DND-41 (cell line): ENCODE data around the gene NBEA.

Experiments used
- ATAC-seq: fragments of 200-7000 bp; cut with Tn5 transposase; 3 replicates; pipeline ENCODE4 v1.9.1; 2021; ENCODE audit warnings: low read depth; ENCODE audit not compliant: insufficient read depth
- DNase-seq: peaks from one replicate; pipeline ENCODE4 v3.0.0-alpha.2; 2020
- H2AFZ ChIP-seq: 2 replicates; pipeline ENCODE4 v1.6.0; 2012; ENCODE audit warnings: low read depth, low read length
- H3K27ac ChIP-seq: 2 replicates; pipeline ENCODE4 v1.5.1; 2012; ENCODE audit warnings: low read length, inconsistent platforms
- H3K27me3 ChIP-seq: fragments of 200-600 bp; sonication (generic); 2 replicates; pipeline ENCODE4 v1.6.0; 2012; ENCODE audit warnings: low read length, mild to moderate bottlenecking, inconsistent platforms; ENCODE audit not compliant: insufficient read depth, poor library complexity
- H3K36me3 ChIP-seq: 2 replicates; pipeline ENCODE4 v1.5.1; 2012; ENCODE audit warnings: low read length, inconsistent platforms; ENCODE audit not compliant: insufficient read depth
- H3K4me1 ChIP-seq: 2 replicates; pipeline ENCODE4 v1.5.1; 2012; ENCODE audit warnings: mild to moderate bottlenecking, low read length; ENCODE audit not compliant: insufficient read depth
- H3K4me2 ChIP-seq: 2 replicates; pipeline ENCODE4 v1.6.0; 2012; ENCODE audit warnings: mild to moderate bottlenecking, moderate library complexity, low read length, inconsistent platforms; ENCODE audit not compliant: insufficient read depth
- H3K4me3 ChIP-seq, 2 experiments: fragments of 200-600 bp in 1 of 2; shearing (Covaris generic) in 1 of 2; 2 replicates each; pipeline ENCODE4 v1.5.1; 2012 to 2016; ENCODE audit warnings: inconsistent platforms in 2 of 2, low read length in 2 of 2, mild to moderate bottlenecking in 2 of 2, low read depth in 1 of 2, moderate library complexity in 1 of 2
- H3K79me2 ChIP-seq: 2 replicates; pipeline ENCODE4 v1.6.0; 2012; ENCODE audit warnings: low read length, inconsistent platforms; ENCODE audit not compliant: insufficient read depth
- H3K9ac ChIP-seq: 2 replicates; pipeline ENCODE4 v1.6.0; 2012; ENCODE audit warnings: low read depth, mild to moderate bottlenecking, inconsistent platforms, low read length, moderate library complexity
- H3K9me3 ChIP-seq: 2 replicates; pipeline ENCODE4 v1.5.1; 2012; ENCODE audit warnings: low read length, moderate library complexity, mild to moderate bottlenecking, inconsistent platforms; ENCODE audit not compliant: insufficient read depth, severe bottlenecking
- H4K20me1 ChIP-seq: 2 replicates; pipeline ENCODE4 v1.6.0; 2012; ENCODE audit warnings: low read length; ENCODE audit not compliant: insufficient read depth
- CTCF ChIP-seq: IDR thresholded peaks from 2 replicates; pipeline ENCODE4 v1.5.1; 2012; ENCODE audit warnings: borderline replicate concordance, low read length, moderate library complexity, mild to moderate bottlenecking; ENCODE audit not compliant: poor library complexity, severe bottlenecking; ENCODE audit errors: extremely low read depth
- EZH2 ChIP-seq: IDR thresholded peaks from 3 replicates; pipeline ENCODE4 v1.6.1; 2012; ENCODE audit warnings: borderline replicate concordance, low read depth, mild to moderate bottlenecking, moderate library complexity, low read length, inconsistent platforms; ENCODE audit not compliant: severe bottlenecking

NBEA gene

GRCh38 chr13:35648201-35648600, 706.1 kb downstream of the NBEA start:
- ATAC-seq, result no peak
- Histone ChIP-seq H3K4me3 (no peak overlapping the region), H4K20me1 (no peaks in the 10 kb centered on the region), H3K4me1 (no peaks in the 10 kb centered on the region), H2AFZ (no peak overlapping the region), H3K27me3 (no peaks in the 10 kb centered on the region), H3K79me2 (no peaks in the 10 kb centered on the region), H3K36me3 (no peaks in the 10 kb centered on the region), H3K27ac (no peak overlapping the region), H3K9me3 (no peaks in the 10 kb centered on the region), H3K9ac (no peak overlapping the region), H3K4me2 (no peak overlapping the region)
- no peak for TF ChIP-seq CTCF
- no peak for TF ChIP-seq EZH2
- no peak for DNase-seq

- Histone ChIP-seq H3K9ac (no peak overlapping the region), H3K79me2 (no peaks in the 10 kb centered on the region)
- DNase-seq, result no peak
Measured at GRCh38 chr13:35649162-35649561, 707.1 kb downstream of the NBEA start.

GRCh38 chr13:35659796-35660195, 717.7 kb downstream of the NBEA start:
- no peak for DNase-seq
- Histone ChIP-seq H3K27ac (no peak overlapping the region), H3K36me3 (no peaks in the 10 kb centered on the region), H3K4me1 (no peaks in the 10 kb centered on the region), H2AFZ (no peak overlapping the region), H3K4me2 (no peak overlapping the region), H4K20me1 (no peaks in the 10 kb centered on the region), H3K9me3 (no peaks in the 10 kb centered on the region), H3K9ac (no peak overlapping the region), H3K4me3 (no peak overlapping the region), H3K79me2 (no peaks in the 10 kb centered on the region), H3K27me3 (no peaks in the 10 kb centered on the region)
- no peak for TF ChIP-seq EZH2
- TF ChIP-seq CTCF, result no peak
- no peak for ATAC-seq

More at GRCh38 chr13:35649162-35649561, 707.1 kb downstream of the NBEA start:
- H3K27ac ChIP-seq, result no peak overlapping the region
- no peaks in the 10 kb centered on the region for H3K9me3 ChIP-seq
- no peaks in the 10 kb centered on the region for H3K4me1 ChIP-seq
- H3K27me3 ChIP-seq, result no peaks in the 10 kb centered on the region
- TF ChIP-seq CTCF, result no peak
- no peak for TF ChIP-seq EZH2
- no peaks in the 10 kb centered on the region for H3K36me3 ChIP-seq
- H3K4me2 ChIP-seq, result no peak overlapping the region
- H4K20me1 ChIP-seq, result no peaks in the 10 kb centered on the region
- no peak overlapping the region for H3K4me3 ChIP-seq
- no peak overlapping the region for H2AFZ ChIP-seq
- no peak for ATAC-seq

GRCh38 chr13:35664747-35665146, 722.7 kb downstream of the NBEA start:
- no peaks in the 10 kb centered on the region for H3K9me3 ChIP-seq
- H4K20me1 ChIP-seq, result no peaks in the 10 kb centered on the region
- H3K27ac ChIP-seq, result no peak overlapping the region
- H3K9ac ChIP-seq, result no peak overlapping the region
- no peaks in the 10 kb centered on the region for H3K27me3 ChIP-seq
- H2AFZ ChIP-seq, result no peak overlapping the region
- no peaks in the 10 kb centered on the region for H3K79me2 ChIP-seq
- DNase-seq (no peak), ATAC-seq (no peak)
- H3K4me2 ChIP-seq, result no peak overlapping the region
- no peaks in the 10 kb centered on the region for H3K4me1 ChIP-seq
- no peaks in the 10 kb centered on the region for H3K36me3 ChIP-seq
- no peak overlapping the region for H3K4me3 ChIP-seq
- TF ChIP-seq EZH2 (no peak), CTCF (no peak)
